HL-60 (cell line): ENCODE measurements around the gene CAMTA1.

ENCODE experiments used
- DNase-seq, 2 experiments: peaks; one replicate each; pipeline ENCODE4 v3.0.0-alpha.2; 2010 to 2020; ENCODE audit warnings: low read depth in 1 of 2, low spot score in 1 of 2
- H3K27ac ChIP-seq: fragments of 250-450 bp; sonication (Bioruptor Pico); replicated peaks from 2 replicates; pipeline ENCODE4 v1.5.1; 2020; ENCODE audit warnings: mild to moderate bottlenecking, moderate library complexity
- H3K27me3 ChIP-seq: fragments of 250-450 bp; sonication (Bioruptor Pico); 2 replicates; pipeline ENCODE4 v1.5.1; 2021; ENCODE audit warnings: mild to moderate bottlenecking, moderate library complexity; ENCODE audit not compliant: insufficient read depth, poor library complexity, severe bottlenecking
- H3K4me3 ChIP-seq: replicated peaks from 2 replicates; pipeline ENCODE4 v1.5.1; 2011; ENCODE audit warnings: mild to moderate bottlenecking, control low read depth, low read length; ENCODE audit not compliant: insufficient read depth
- CTCF ChIP-seq: IDR thresholded peaks from one replicate; pipeline ENCODE4 v1.5.1; 2011; ENCODE audit warnings: low read length, control low read depth, inconsistent platforms; ENCODE audit not compliant: insufficient read depth
- GABPA ChIP-seq: IDR thresholded peaks from 2 replicates; pipeline ENCODE4 v1.6.1; 2012; ENCODE audit warnings: low read depth
- POLR2AphosphoS5 ChIP-seq: IDR thresholded peaks from 2 replicates; pipeline ENCODE4 v1.6.1; 2012; ENCODE audit warnings: low read depth
- REST ChIP-seq: IDR thresholded peaks from 2 replicates; pipeline ENCODE4 v1.6.1; 2012; ENCODE audit warnings: low read depth; ENCODE audit not compliant: insufficient replicate concordance
- SPI1 ChIP-seq: IDR thresholded peaks from 2 replicates; pipeline ENCODE4 v1.6.1; 2012; ENCODE audit warnings: low read depth, mild to moderate bottlenecking, borderline replicate concordance

The CAMTA1 gene

GRCh38 chr1:7087888-7088287 is 302.6 kb downstream of the CAMTA1 start:
- TF ChIP-seq REST (no peak), GABPA (no peak)
- DNase-seq, result no peak
- Histone ChIP-seq H3K27ac (no peak overlapping the region), H3K4me3 (no peak overlapping the region), H3K27me3 (no peaks in the 10 kb centered on the region)

GRCh38 chr1:7089497-7089896 is 304.2 kb downstream of the CAMTA1 start:
- Histone ChIP-seq H3K4me3 (no peak overlapping the region), H3K27me3 (no peaks in the 10 kb centered on the region), H3K27ac (no peak overlapping the region)
- TF ChIP-seq CTCF, result no peak
- no peak for TF ChIP-seq POLR2AphosphoS5
- TF ChIP-seq SPI1, result no peak
- no peak for TF ChIP-seq REST
- no peak for TF ChIP-seq GABPA
- DNase-seq, result no peak

- TF ChIP-seq POLR2AphosphoS5 (no peak), GABPA (no peak), CTCF (no peak), REST (no peak), SPI1 (no peak)
- DNase-seq, result no peak
Measured at GRCh38 chr1:7093297-7093696, 308.0 kb downstream of the CAMTA1 start.

GRCh38 chr1:7094086-7094485 is 308.8 kb downstream of the CAMTA1 start:
- no peaks in the 10 kb centered on the region for H3K27me3 ChIP-seq
- H3K27ac ChIP-seq, result no peak overlapping the region
- no peak overlapping the region for H3K4me3 ChIP-seq
- no peak for TF ChIP-seq CTCF
- no peak for TF ChIP-seq SPI1
- TF ChIP-seq GABPA, result no peak
- no peak for TF ChIP-seq POLR2AphosphoS5
- no peak for TF ChIP-seq REST
- no peak for DNase-seq

More at GRCh38 chr1:7093297-7093696, 308.0 kb downstream of the CAMTA1 start:
- Histone ChIP-seq H3K27ac (no peak overlapping the region), H3K27me3 (no peaks in the 10 kb centered on the region), H3K4me3 (no peak overlapping the region)
